GM23338 (cell line): ENCODE results near the gene INPP4B. TPM values are rescaled to one million over a fixed set of nuclear protein-coding genes. Genes with fewer than 3 reads are reported as not detected.

Experiments
- ATAC-seq: fragments of 200-7000 bp; cut with Tn5 transposase; 3 replicates; pipeline ENCODE4 v1.9.1; 2020
- DNase-seq: peaks from one replicate; pipeline ENCODE4 v3.0.0-alpha.2; 2015; ENCODE audit warnings: low spot score
- H2AFZ ChIP-seq: fragments of 200-600 bp; sonication (generic); 2 replicates; pipeline ENCODE4 v1.8.0; 2016; ENCODE audit warnings: antibody characterized with exemption, mild to moderate bottlenecking, moderate library complexity
- H3F3A ChIP-seq: fragments of 200-600 bp; sonication (generic); replicated peaks from 2 replicates; pipeline ENCODE4 v1.8.0; 2017; ENCODE audit warnings: antibody characterized with exemption, mixed run types, low read depth
- H3K27ac ChIP-seq: fragments of 200-600 bp; sonication (generic); 2 replicates; pipeline ENCODE4 v1.6.1; 2016; ENCODE audit warnings: low read depth
- H3K27me3 ChIP-seq: fragments of 200-600 bp; sonication (generic); 2 replicates; pipeline ENCODE4 v1.8.0; 2016; ENCODE audit warnings: mild to moderate bottlenecking, mixed run types, moderate library complexity; ENCODE audit not compliant: insufficient read depth
- H3K36me3 ChIP-seq: fragments of 200-600 bp; sonication (generic); 2 replicates; pipeline ENCODE4 v1.8.0; 2016; ENCODE audit warnings: mild to moderate bottlenecking; ENCODE audit not compliant: insufficient read depth
- H3K4me1 ChIP-seq: fragments of 200-600 bp; sonication (generic); 2 replicates; pipeline ENCODE4 v1.8.0; 2016; ENCODE audit warnings: mild to moderate bottlenecking, moderate library complexity; ENCODE audit not compliant: insufficient read depth
- H3K4me2 ChIP-seq: fragments of 200-600 bp; sonication (generic); 2 replicates; pipeline ENCODE4 v1.7.1; 2017; ENCODE audit warnings: mixed run types
- H3K4me3 ChIP-seq: fragments of 200-600 bp; sonication (generic); 2 replicates; pipeline ENCODE4 v1.6.1; 2016; ENCODE audit warnings: mixed run types
- H3K79me2 ChIP-seq: fragments of 200-600 bp; sonication (generic); replicated peaks from 2 replicates; pipeline ENCODE4 v1.8.0; 2017; ENCODE audit warnings: mild to moderate bottlenecking; ENCODE audit not compliant: insufficient read depth
- H3K9me2 ChIP-seq: fragments of 200-600 bp; sonication (generic); 2 replicates; pipeline ENCODE4 v1.8.0; 2017; ENCODE audit not compliant: insufficient read depth
- H4K20me1 ChIP-seq: fragments of 200-600 bp; sonication (generic); replicated peaks from 2 replicates; pipeline ENCODE4 v1.8.0; 2017; ENCODE audit warnings: mild to moderate bottlenecking; ENCODE audit not compliant: insufficient read depth
- H3K27ac Mint-ChIP-seq: 2 replicates; pipeline ENCODE4 v1.8.0; 2020; ENCODE audit warnings: inconsistent platforms, mild to moderate bottlenecking, moderate library complexity, mixed read lengths
- H3K27me3 Mint-ChIP-seq: 3 replicates; pipeline ENCODE4 v1.8.0; 2022; ENCODE audit warnings: low read depth, mild to moderate bottlenecking, moderate library complexity, mixed read lengths, inconsistent platforms; ENCODE audit not compliant: insufficient read depth, poor library complexity
- H3K36me3 Mint-ChIP-seq: 3 replicates; pipeline ENCODE4 v1.8.0; 2021; ENCODE audit warnings: low read depth, mild to moderate bottlenecking, inconsistent platforms, moderate library complexity, mixed read lengths
- H3K4me1 Mint-ChIP-seq: 3 replicates; pipeline ENCODE4 v1.8.0; 2020; ENCODE audit warnings: mild to moderate bottlenecking, inconsistent platforms, mixed read lengths
- H3K4me3 Mint-ChIP-seq: 3 replicates; pipeline ENCODE4 v1.8.0; 2021; ENCODE audit warnings: moderate library complexity, mild to moderate bottlenecking, inconsistent platforms, mixed read lengths
- H3K9me3 Mint-ChIP-seq: 3 replicates; pipeline ENCODE4 v1.8.0; 2020; ENCODE audit warnings: moderate library complexity, mild to moderate bottlenecking, inconsistent platforms, mixed read lengths
- CREB1 ChIP-seq: fragments of 250-450 bp; sonication (Bioruptor Pico); IDR thresholded peaks from 2 replicates; pipeline ENCODE4 v1.5.0; 2020; ENCODE audit warnings: low read depth, mild to moderate bottlenecking, moderate library complexity
- CTCF ChIP-seq, 2 experiments: fragments of 200-600 bp in 1 of 2; sonication (generic) in 1 of 2; conservative IDR thresholded peaks; 2 replicates each; pipeline versions ENCODE4 v1.5.1 to v1.6.1; 2016 to 2017; ENCODE audit warnings: antibody characterized with exemption in 2 of 2, low read depth in 2 of 2, mild to moderate bottlenecking in 2 of 2, moderate library complexity in 1 of 2
- EZH2phosphoT487 ChIP-seq: fragments of 200-600 bp; sonication (generic); IDR thresholded peaks from one replicate; pipeline ENCODE4 v1.8.1; 2018; ENCODE audit warnings: antibody characterized with exemption; ENCODE audit not compliant: unreplicated experiment
- JUNB ChIP-seq: IDR thresholded peaks from one replicate; pipeline ENCODE4 v1.6.1; 2016; ENCODE audit warnings: antibody characterized with exemption; ENCODE audit not compliant: unreplicated experiment
- REST ChIP-seq: IDR thresholded peaks from one replicate; pipeline ENCODE4 v1.6.1; 2018; ENCODE audit warnings: antibody characterized with exemption; ENCODE audit not compliant: unreplicated experiment
- STAT1 ChIP-seq: IDR thresholded peaks from one replicate; pipeline ENCODE4 v1.6.1; 2016; ENCODE audit warnings: antibody characterized with exemption; ENCODE audit not compliant: unreplicated experiment
- ZNF114 ChIP-seq: fragments of 250-450 bp; sonication (Bioruptor Pico); IDR thresholded peaks from 2 replicates; pipeline ENCODE4 v1.5.0; 2020; ENCODE audit warnings: mild to moderate bottlenecking, moderate library complexity
- ZNF331 ChIP-seq: fragments of 250-450 bp; sonication (Bioruptor Pico); IDR thresholded peaks from 2 replicates; pipeline ENCODE4 v1.5.0; 2020; ENCODE audit warnings: low read depth, mild to moderate bottlenecking, moderate library complexity
- polyA plus RNA-seq: library from polyadenylated mRNA; unstranded; fragments of >200 nt; fragmentation: Nextera tagmentation; extraction: Ambion mirVana; gene quantifications from 2 replicates; pipeline ENCODE4 v1.2.1, GENCODE V29; 2016
- total RNA-seq: library from RNA; depleted of rRNA; stranded (reverse); fragments of >200 nt; shearing (Covaris generic); gene quantifications from 2 replicates; pipeline ENCODE4 v1.2.3, GENCODE V29; 2014

Gene INPP4B
- total and polyA plus RNA-seq, 2 experiments from 2014 or later, result 0.11 to 0.14 TPM

GRCh38 chr4:142530728-142531127, 315.4 kb downstream of the INPP4B start (continued):
- no peak for TF ChIP-seq REST

GRCh38 chr4:142528433-142528832, 317.7 kb downstream of the INPP4B start:
- Histone ChIP-seq H3F3A (no peaks in the 10 kb centered on the region), H3K27ac (no peak overlapping the region), H3K79me2 (no peaks in the 10 kb centered on the region), H3K9me2 (no peaks in the 10 kb centered on the region), H2AFZ (no peak overlapping the region), H3K36me3 (no peaks in the 10 kb centered on the region), H3K4me2 (no peak overlapping the region), H3K4me1 (peaks cover 10% of the 10 kb centered on the region; the same call in 1 of the 2 replicates), H4K20me1 (no peaks in the 10 kb centered on the region), H3K4me3 (no peak overlapping the region), H3K27me3 (no peaks in the 10 kb centered on the region)
- no peak for DNase-seq
- H3K27ac Mint-ChIP-seq, result no peak overlapping the region
- no peak overlapping the region for H3K4me3 Mint-ChIP-seq
- ATAC-seq, result no peak
- peaks cover 11% of the 10 kb centered on the region for H3K4me1 Mint-ChIP-seq
- no peaks in the 10 kb centered on the region for H3K27me3 Mint-ChIP-seq
- H3K36me3 Mint-ChIP-seq, result no peaks in the 10 kb centered on the region
- TF ChIP-seq REST (no peak), ZNF331 (CRISPR knock-in tag) (no peak), EZH2phosphoT487 (no peak)
- H3K9me3 Mint-ChIP-seq, result no peaks in the 10 kb centered on the region

GRCh38 chr4:142523111-142523510, 323.0 kb downstream of the INPP4B start:
- Mint-ChIP-seq H3K27me3 (no peaks in the 10 kb centered on the region), H3K4me1 (no peaks in the 10 kb centered on the region), H3K4me3 (no peak overlapping the region), H3K27ac (no peak overlapping the region), H3K9me3 (no peaks in the 10 kb centered on the region), H3K36me3 (no peaks in the 10 kb centered on the region)
- TF ChIP-seq CTCF (conservative IDR thresholded peaks at IDR 0.05; ENCODE audit: low read depth in 2 of 2) (no peak), JUNB (no peak), ZNF331 (CRISPR knock-in tag) (no peak), CREB1 (no peak), ZNF114 (CRISPR knock-in tag) (no peak), STAT1 (no peak)
- Histone ChIP-seq H3K27me3 (no peaks in the 10 kb centered on the region), H3K4me3 (no peak overlapping the region), H3K4me1 (no peaks in the 10 kb centered on the region), H3K9me2 (no peaks in the 10 kb centered on the region), H3K27ac (no peak overlapping the region), H3K36me3 (no peaks in the 10 kb centered on the region), H3F3A (no peaks in the 10 kb centered on the region), H3K79me2 (no peaks in the 10 kb centered on the region), H2AFZ (no peak overlapping the region), H4K20me1 (no peaks in the 10 kb centered on the region), H3K4me2 (no peak overlapping the region)
- DNase-seq (no peak), ATAC-seq (no peak)
